Hepatocyte (in vitro differentiated cells): ENCODE data around the gene ATP1A1. TPM values are rescaled to one million over a fixed set of nuclear protein-coding genes. Genes with fewer than 3 reads are reported as not detected.
A peak's percentile ranks its signal among the peaks of the same experiment; 100 is the strongest.

Experiments used
- DNase-seq: peaks from one replicate; pipeline ENCODE4 v3.0.0-alpha.2; 2016; ENCODE audit warnings: low spot score
- H2AFZ ChIP-seq: fragments of 200-600 bp; sonication (generic); 2 replicates; pipeline ENCODE4 v1.6.0; 2016; ENCODE audit warnings: antibody characterized with exemption, mild to moderate bottlenecking
- H3K27ac ChIP-seq: fragments of 200-600 bp; sonication (generic); 2 replicates; pipeline ENCODE4 v1.5.1; 2016; ENCODE audit warnings: mild to moderate bottlenecking
- H3K27me3 ChIP-seq: fragments of 200-600 bp; sonication (generic); 2 replicates; pipeline ENCODE4 v1.6.1; 2016
- H3K36me3 ChIP-seq: fragments of 200-600 bp; sonication (generic); replicated peaks from 2 replicates; pipeline ENCODE4 v1.5.1; 2016; ENCODE audit warnings: low read depth; ENCODE audit not compliant: insufficient read depth
- H3K4me1 ChIP-seq: fragments of 200-600 bp; sonication (generic); 2 replicates; pipeline ENCODE4 v1.5.1; 2016; ENCODE audit warnings: mild to moderate bottlenecking, moderate library complexity; ENCODE audit not compliant: insufficient read depth
- H3K4me2 ChIP-seq: fragments of 200-600 bp; sonication (generic); 2 replicates; pipeline ENCODE4 v1.6.0; 2016
- H3K4me3 ChIP-seq: fragments of 200-600 bp; sonication (generic); 2 replicates; pipeline ENCODE4 v1.5.1; 2016; ENCODE audit warnings: mild to moderate bottlenecking
- H3K79me2 ChIP-seq: fragments of 200-600 bp; sonication (generic); 2 replicates; pipeline ENCODE4 v1.6.0; 2017; ENCODE audit warnings: mild to moderate bottlenecking
- H3K9me2 ChIP-seq: fragments of 200-600 bp; sonication (generic); replicated peaks from 2 replicates; pipeline ENCODE4 v1.6.0; 2017; ENCODE audit warnings: mild to moderate bottlenecking; ENCODE audit not compliant: insufficient read depth
- H3K9me3 ChIP-seq: fragments of 200-600 bp; sonication (generic); 2 replicates; pipeline ENCODE4 v1.5.1; 2016; ENCODE audit warnings: low read depth, mild to moderate bottlenecking
- H4K20me1 ChIP-seq: fragments of 200-600 bp; sonication (generic); 2 replicates; pipeline ENCODE4 v1.6.0; 2016; ENCODE audit warnings: mild to moderate bottlenecking; ENCODE audit not compliant: insufficient read depth, poor library complexity, severe bottlenecking
- CTCF ChIP-seq: fragments of 200-600 bp; sonication (generic); IDR thresholded peaks from 2 replicates; pipeline ENCODE4 v1.5.1; 2016; ENCODE audit warnings: antibody characterized with exemption, mild to moderate bottlenecking; ENCODE audit not compliant: poor library complexity
- EZH2 ChIP-seq: fragments of 200-600 bp; sonication (generic); IDR thresholded peaks from 2 replicates; pipeline ENCODE4 v1.6.1; 2016; ENCODE audit warnings: antibody characterized with exemption, mild to moderate bottlenecking, borderline replicate concordance
- EZH2phosphoT487 ChIP-seq: fragments of 200-600 bp; sonication (generic); IDR thresholded peaks from one replicate; pipeline ENCODE4 v1.6.1; 2018; ENCODE audit warnings: antibody characterized with exemption, mild to moderate bottlenecking, low read depth, moderate library complexity; ENCODE audit not compliant: unreplicated experiment, severe bottlenecking
- WGBS: methylation state at CpG from one replicate; pipeline ENCODE4 v1.1.6; 2016; ENCODE audit warnings: low lambda C conversion rate; ENCODE audit errors: missing lambda C conversion rate; 5-methylcytosine and 5-hydroxymethylcytosine counted together
- polyA plus RNA-seq: library from polyadenylated mRNA; unstranded; fragments of >200 nt; fragmentation: Nextera tagmentation; extraction: Ambion mirVana; gene quantifications from 2 replicates; pipeline ENCODE4 v1.2.1, GENCODE V29; 2016
- total RNA-seq: library from RNA; depleted of rRNA; stranded (reverse); fragments of >200 nt; gene quantifications from 2 replicates; pipeline ENCODE4 v1.2.3, GENCODE V29; 2014

ATP1A1 gene
- total and polyA plus RNA-seq, 2 experiments from 2014 or later = 412 to 559 TPM

- Histone ChIP-seq H4K20me1 (no peaks in the 10 kb centered on the region), H3K27ac (peak overlapping the region; percentile 60), H3K9me3 (no peaks in the 10 kb centered on the region), H3K9me2 (no peaks in the 10 kb centered on the region), H3K4me2 (peak overlapping the region; percentile 49), H3K27me3 (no peaks in the 10 kb centered on the region), H3K4me1 (peaks cover 19% of the 10 kb centered on the region), H3K36me3 (no peaks in the 10 kb centered on the region), H2AFZ (no peak overlapping the region), H3K79me2 (no peaks in the 10 kb centered on the region), H3K4me3 (no peak overlapping the region)
- no peak for DNase-seq
- WGBS = 53% methylated on average over 9 of the region's 9 CpGs
- TF ChIP-seq EZH2phosphoT487 = no peak
- TF ChIP-seq EZH2 = no peak
- no peak for TF ChIP-seq CTCF
Observed at GRCh38 chr1:116329524-116330341, 43.3 kb upstream of the ATP1A1 start.

- peak overlapping the region; percentile 60 for H3K27ac ChIP-seq
- no peak for DNase-seq
- no peaks in the 10 kb centered on the region for H3K27me3 ChIP-seq
- TF ChIP-seq EZH2phosphoT487 = no peak
- TF ChIP-seq CTCF = no peak
- no peak for TF ChIP-seq EZH2
- no peak overlapping the region for H3K4me3 ChIP-seq
- no peaks in the 10 kb centered on the region for H3K9me2 ChIP-seq
- no peak overlapping the region for H2AFZ ChIP-seq
- no peaks in the 10 kb centered on the region for H3K9me3 ChIP-seq
- WGBS = 50% methylated on average over 4 of the region's 4 CpGs
- peaks cover 25% of the 10 kb centered on the region for H3K4me1 ChIP-seq
- H4K20me1 ChIP-seq = no peaks in the 10 kb centered on the region
- no peaks in the 10 kb centered on the region for H3K79me2 ChIP-seq
- H3K4me2 ChIP-seq = peak overlapping the region; percentile 49
- no peaks in the 10 kb centered on the region for H3K36me3 ChIP-seq
Observed at GRCh38 chr1:116330342-116330652, 42.7 kb upstream of the ATP1A1 start.

- Histone ChIP-seq H3K4me2 (peak overlapping the region; percentile 49), H3K4me1 (peaks cover 31% of the 10 kb centered on the region), H3K27ac (peak overlapping the region; percentile 60), H3K36me3 (no peaks in the 10 kb centered on the region), H3K9me2 (no peaks in the 10 kb centered on the region), H2AFZ (no peak overlapping the region), H3K9me3 (no peaks in the 10 kb centered on the region), H3K79me2 (no peaks in the 10 kb centered on the region), H3K27me3 (no peaks in the 10 kb centered on the region), H3K4me3 (no peak overlapping the region), H4K20me1 (no peaks in the 10 kb centered on the region)
- no peak for DNase-seq
- TF ChIP-seq EZH2phosphoT487 (no peak), EZH2 (no peak), CTCF (no peak)
Observed at GRCh38 chr1:116330846-116331245, 42.2 kb upstream of the ATP1A1 start.
